Spleen (tissue), 11 donors: ENCODE measurements around the gene THSD4. TPM values are rescaled to one million over a fixed set of nuclear protein-coding genes. Genes with fewer than 3 reads are reported as not detected.

Experiments
- DNase-seq: peaks from one replicate; pipeline ENCODE4 v3.0.0-alpha.2; 2020
- H3K27ac ChIP-seq, 8 donors: fragments of 200-600 bp; sonication (generic) in 7 of 8; 1 replicate in 4 of 8; 2 replicates in 4 of 8; pipeline versions ENCODE4 v1.5.0 to v1.8.0; 2016 to 2021; ENCODE audit warnings: inconsistent platforms in 4 of 8, mild to moderate bottlenecking in 4 of 8, moderate library complexity in 1 of 8
- H3K27me3 ChIP-seq, 7 donors: fragments of 200-600 bp; sonication (generic) in 6 of 7; replicated peaks in 1 of 7; 1 replicate in 4 of 7; 2 replicates in 3 of 7; pipeline versions ENCODE4 v1.5.0 to v1.8.0; 2016 to 2021; ENCODE audit warnings: inconsistent platforms in 3 of 7, mild to moderate bottlenecking in 1 of 7
- H3K36me3 ChIP-seq, 6 donors: fragments of 200-600 bp; sonication (generic) in 5 of 6; 1 replicate in 4 of 6; 2 replicates in 2 of 6; pipeline versions ENCODE4 v1.5.0 to v1.8.0; 2016 to 2021; ENCODE audit warnings: inconsistent platforms in 2 of 6
- H3K4me1 ChIP-seq, 6 donors: fragments of 200-600 bp; sonication (generic) in 5 of 6; 1 replicate in 3 of 6; 2 replicates in 3 of 6; pipeline versions ENCODE4 v1.5.0 to v1.8.0; 2016 to 2021; ENCODE audit warnings: inconsistent platforms in 3 of 6
- H3K4me3 ChIP-seq, 8 donors: fragments of 200-600 bp; sonication (generic) in 7 of 8; 1 replicate in 4 of 8; 2 replicates in 4 of 8; pipeline versions ENCODE4 v1.5.0 to v1.8.0; 2016 to 2021; ENCODE audit warnings: inconsistent platforms in 4 of 8, mild to moderate bottlenecking in 4 of 8, moderate library complexity in 2 of 8
- H3K9me3 ChIP-seq, 8 donors: fragments of 200-600 bp; sonication (generic) in 7 of 8; 1 replicate in 4 of 8; 2 replicates in 4 of 8; pipeline versions ENCODE4 v1.5.0 to v1.8.0; 2016 to 2021; ENCODE audit warnings: inconsistent platforms in 4 of 8
- CTCF ChIP-seq, 11 experiments: fragments of 200-600 bp in 7 of 11; fragments of 450-650 bp in 4 of 11; sonication (generic) in 4 of 11; IDR thresholded peaks in 8 of 11; conservative IDR thresholded peaks in 3 of 11; 1 replicate in 7 of 11; 2 replicates in 4 of 11; pipeline versions ENCODE4 v1.4.0 to v1.8.0; 2016 to 2021; ENCODE audit warnings: antibody characterized with exemption in 11 of 11, inconsistent platforms in 4 of 11, mild to moderate bottlenecking in 1 of 11
- POLR2A ChIP-seq, 3 donors: fragments of 450-650 bp; IDR thresholded peaks; one replicate each; pipeline ENCODE4 v1.5.1; 2017; ENCODE audit warnings: antibody characterized with exemption in 3 of 3, mild to moderate bottlenecking in 1 of 3
- POLR2AphosphoS5 ChIP-seq, 3 donors: sonication (generic); formaldehyde crosslinking; IDR thresholded peaks; one replicate each; pipeline ENCODE4 v1.5.1; 2017; ENCODE audit warnings: antibody characterized with exemption in 3 of 3
- WGBS, 5 donors: extraction: QIAGEN DNeasy Blood & Tissue Kit in 3 of 5; methylation state at CpG; one replicate each; pipeline versions ENCODE4 v1.1.5 to v1.1.7; 2013 to 2018; 5-methylcytosine and 5-hydroxymethylcytosine counted together
- intact Hi-C: fragments of 100-400 bp; cut with DNase I; formaldehyde crosslinking; loops from one replicate; pipeline ENCODE4 v1.15.0; 2023; ENCODE audit warnings: low total_unique reads
- polyA plus RNA-seq, 3 donors: library from polyadenylated mRNA; stranded (reverse); fragments of 200-250 nt; gene quantifications; one replicate each; pipeline ENCODE4 v1.2.1, GENCODE V29; 2013
- total RNA-seq, 7 donors: library from RNA; depleted of rRNA in 3 of 7; stranded (reverse); fragments of >200 nt in 3 of 7; fragmentation: NEBNext Ultra II Directional in 4 of 7; extraction: Animal tissue kit (Norgen Biotek cat#: 25700) in 4 of 7; gene quantifications; one replicate each; pipeline versions ENCODE4 v1.1.0 to v1.2.1, GENCODE V29; 2016 to 2021
- donor health status: healthy with polysubstance abuse.
- donor health status: DM: no; HTN: no; CAD: no; lungs with moderate emphysema.
- donor health status: DM: no; HTN: no; CAD: no.
- donor health status: Bipolar disorder and iron deficiency.
- donor health status: healthy.
- donor health status: DM: no; HTN: no; CAD: no.
- donor health status: DM: yes; HTN: yes; CAD: no.

The THSD4 gene
- total and polyA plus RNA-seq, 10 donors: 0.29 to 11.3 (median 3.4) TPM

- Histone ChIP-seq H3K27me3 (no peaks in the 10 kb centered on the region), H3K36me3 (no peaks in the 10 kb centered on the region), H3K27ac (no peak overlapping the region), H3K4me1 (no peaks in the 10 kb centered on the region), H3K9me3 (no peaks in the 10 kb centered on the region), H3K4me3 (no peak overlapping the region)
- intact Hi-C loops: no loop called here
- WGBS, 5 donors: 85 to 97% (median 94%) methylated on average over 6 of the region's 6 CpGs
- TF ChIP-seq POLR2AphosphoS5 (IDR thresholded peaks at IDR 0.05) (no peak), POLR2A (IDR thresholded peaks at IDR 0.05) (no peak), CTCF (IDR thresholded peaks at IDR 0.05 in 8 of 11, conservative IDR thresholded peaks at IDR 0.05 in 3 of 11) (no peak)
- no peak for DNase-seq
Observed at GRCh38 chr15:71598741-71599140, 483.5 kb downstream of the THSD4 start.

DNA sequence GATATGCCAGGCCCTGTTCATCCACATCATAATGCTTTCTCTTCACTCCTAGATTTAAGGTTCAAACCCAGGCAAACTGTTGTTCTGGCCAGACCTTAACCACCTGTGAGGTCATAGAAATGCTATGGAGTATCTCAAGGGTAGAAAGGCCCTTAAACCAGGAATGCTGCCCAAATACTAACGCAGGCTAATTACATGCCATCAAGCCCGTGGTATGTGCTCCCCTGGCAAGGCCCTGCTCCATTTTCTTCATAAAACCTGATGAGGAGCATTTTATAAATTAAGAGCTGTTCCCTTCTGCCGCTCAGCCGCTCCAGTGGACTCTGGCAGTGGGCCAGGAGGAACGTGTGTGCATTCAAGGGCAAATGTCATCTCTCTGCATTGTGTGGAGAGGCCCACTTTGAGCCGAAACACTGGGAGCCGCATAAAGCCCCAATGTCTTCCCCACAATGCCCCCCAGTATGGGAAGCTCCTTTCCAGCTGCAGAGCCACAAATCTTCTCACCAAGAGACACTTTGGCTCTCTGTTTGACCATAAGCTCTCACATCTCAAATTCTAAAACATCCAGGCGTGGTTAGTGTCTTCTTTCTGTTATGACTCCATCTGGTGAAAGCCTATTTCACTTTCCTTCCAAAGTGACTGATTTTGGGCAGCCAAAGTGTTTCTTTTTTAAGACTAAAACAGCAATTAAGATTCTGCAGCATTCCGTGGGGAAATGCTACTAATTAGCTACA is 484.3 kb downstream of the THSD4 start:
- Histone ChIP-seq H3K27me3 (no peaks in the 10 kb centered on the region), H3K9me3 (peaks cover 0 to 8% (median 6%) of the 10 kb centered on the region in 8 donors), H3K4me3 (no peak overlapping the region), H3K36me3 (no peaks in the 10 kb centered on the region), H3K27ac (no peak overlapping the region), H3K4me1 (no peaks in the 10 kb centered on the region)
- no peak for DNase-seq
- TF ChIP-seq POLR2A (IDR thresholded peaks at IDR 0.05): no peak
- no peak for TF ChIP-seq POLR2AphosphoS5 (IDR thresholded peaks at IDR 0.05)
- no peak for TF ChIP-seq CTCF (IDR thresholded peaks at IDR 0.05 in 8 of 11, conservative IDR thresholded peaks at IDR 0.05 in 3 of 11)
- intact Hi-C loops: no loop called here
- WGBS, 5 donors: 70 to 82% (median 76%) methylated on average over 9 of the region's 9 CpGs

GRCh38 chr15:71600237-71600636 is 485.0 kb downstream of the THSD4 start:
- DNase-seq: no peak
- whole genome bisulfite sequencing, 5 donors: 79 to 93% (median 88%) methylated on average over 1 of the region's 1 CpG
- TF ChIP-seq POLR2AphosphoS5 (IDR thresholded peaks at IDR 0.05): no peak
- no peak for TF ChIP-seq CTCF (IDR thresholded peaks at IDR 0.05 in 8 of 11, conservative IDR thresholded peaks at IDR 0.05 in 3 of 11)
- no peak for TF ChIP-seq POLR2A (IDR thresholded peaks at IDR 0.05)
- no peaks in the 10 kb centered on the region for H3K4me1 ChIP-seq
- H3K9me3 ChIP-seq: peaks cover 0 to 14% (median 11%) of the 10 kb centered on the region in 8 donors
- H3K27ac ChIP-seq: no peak overlapping the region
- intact Hi-C loops: no loop called here
- no peaks in the 10 kb centered on the region for H3K27me3 ChIP-seq
- H3K4me3 ChIP-seq: no peak overlapping the region
- no peaks in the 10 kb centered on the region for H3K36me3 ChIP-seq

- intact Hi-C loops: no loop called here
- no peaks in the 10 kb centered on the region for H3K36me3 ChIP-seq
- H3K4me3 ChIP-seq: no peak overlapping the region
- no peaks in the 10 kb centered on the region for H3K27me3 ChIP-seq
- H3K27ac ChIP-seq: no peak overlapping the region
- no peaks in the 10 kb centered on the region for H3K4me1 ChIP-seq
- no peak for DNase-seq
- TF ChIP-seq CTCF (IDR thresholded peaks at IDR 0.05 in 8 of 11, conservative IDR thresholded peaks at IDR 0.05 in 3 of 11) (no peak), POLR2A (IDR thresholded peaks at IDR 0.05) (no peak), POLR2AphosphoS5 (IDR thresholded peaks at IDR 0.05) (no peak)
- 79 to 85% (median 81%) methylated on average over 8 of the region's 8 CpGs for WGBS, 5 donors
- peaks cover 0 to 16% (median 11%) of the 10 kb centered on the region in 8 donors for H3K9me3 ChIP-seq
Observed at GRCh38 chr15:71601038-71601834, 486.0 kb downstream of the THSD4 start.
